NOMO-1 treated with DMSO at 0.1 percent for 48 hours (cell line): ENCODE data around the gene MRPS27.

Experiments used
- DNase-seq: peaks from one replicate; lab custom pipeline; 2025; ENCODE audit not compliant: unreplicated experiment; lab: John Stamatoyannopoulos, UW

MRPS27 gene

GRCh38 chr5:72319976-72320752, at the start of gene MRPS27, which contains the start of gene PTCD2:
Gene MRPS27, minus strand, starts transcription at chr5:72320240. Its CDS starts 19 bp downstream, at chr5:72320221.
Gene PTCD2, plus strand, starts transcription at chr5:72320373. Its CDS starts 10 bp downstream, at chr5:72320383.
- DNase-seq = peak; percentile 99

- DNase-seq = peak; percentile 24
Observed at GRCh38 chr5:72369711-72370110, 49.7 kb upstream of the MRPS27 start.

DNA sequence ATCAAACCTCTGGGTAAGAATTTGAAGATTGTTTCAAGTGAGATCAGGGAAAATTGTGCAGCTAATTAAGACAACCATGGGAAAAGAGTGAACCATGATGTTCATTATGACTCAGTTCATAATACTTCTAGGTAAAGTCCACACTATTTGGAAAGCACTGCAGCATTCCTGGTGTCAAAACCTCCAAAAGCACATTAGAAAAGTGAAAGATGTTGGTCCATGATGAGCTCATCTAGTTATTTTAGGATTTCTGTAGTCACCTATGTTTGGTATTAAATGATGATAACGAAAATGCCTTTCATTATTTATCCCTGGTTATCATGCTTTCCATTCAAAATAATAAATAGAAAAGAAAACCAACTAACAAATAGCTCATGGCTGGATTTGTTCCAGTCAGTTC, 49.3 kb upstream of the MRPS27 start:
- no peak for DNase-seq

DNA sequence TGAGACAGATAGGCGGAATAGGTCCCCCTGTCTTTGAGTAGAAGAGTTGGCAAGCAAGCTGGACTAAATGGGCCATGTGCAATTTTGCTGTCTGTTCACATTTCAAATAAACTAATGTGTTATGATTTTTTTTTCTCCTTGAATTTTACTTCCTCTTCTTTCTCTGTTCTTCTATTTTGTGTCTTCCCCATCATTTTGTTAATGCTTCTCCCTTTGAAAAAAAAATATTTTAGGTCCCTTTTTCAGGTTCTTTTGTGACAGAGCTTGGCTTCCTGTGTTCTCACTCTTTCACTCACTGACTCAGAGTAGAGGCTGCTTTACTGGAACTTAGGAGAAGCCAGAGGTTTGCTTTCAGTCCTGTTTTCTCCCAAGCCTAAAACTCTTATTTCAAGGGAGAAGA, 48.2 kb upstream of the MRPS27 start:
- DNase-seq = peak; percentile 65

GRCh38 chr5:72366324-72366976, 46.4 kb upstream of the MRPS27 start:
- DNase-seq = peak; percentile 87

- DNase-seq = no peak
Observed at GRCh38 chr5:72364951-72365350, 44.9 kb upstream of the MRPS27 start.

DNA sequence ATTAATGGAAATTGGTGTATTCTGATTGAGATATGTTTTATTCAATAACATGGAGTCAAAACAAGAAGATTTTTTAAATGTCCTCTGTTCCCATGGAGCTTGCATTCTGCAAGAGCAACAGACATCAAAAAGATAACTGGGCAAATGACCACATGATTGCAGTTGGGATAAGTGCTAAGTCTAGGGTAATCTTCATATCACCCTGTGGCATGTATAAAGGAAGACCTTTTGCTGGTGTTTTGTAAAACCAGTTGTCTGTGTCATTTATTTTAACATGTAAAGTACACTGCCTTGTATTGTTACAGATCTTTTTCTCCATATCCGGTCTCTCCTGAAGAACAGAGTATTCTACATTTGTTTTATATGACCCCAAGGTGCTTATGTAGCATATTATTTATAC, 44.1 kb upstream of the MRPS27 start:
- DNase-seq = no peak

GRCh38 chr5:72363166-72363802, 43.2 kb upstream of the MRPS27 start:
- no peak for DNase-seq

- no peak for DNase-seq
Observed at GRCh38 chr5:72359886-72360285, 39.8 kb upstream of the MRPS27 start.

- DNase-seq = no peak
Observed at GRCh38 chr5:72358925-72359324, 38.9 kb upstream of the MRPS27 start.

GRCh38 chr5:72356361-72356760, 36.3 kb upstream of the MRPS27 start:
- DNase-seq = no peak

- no peak for DNase-seq
Observed at GRCh38 chr5:72355706-72356299, 35.8 kb upstream of the MRPS27 start.

- DNase-seq = no peak
Observed at GRCh38 chr5:72353046-72353445, 33.0 kb upstream of the MRPS27 start.

DNA sequence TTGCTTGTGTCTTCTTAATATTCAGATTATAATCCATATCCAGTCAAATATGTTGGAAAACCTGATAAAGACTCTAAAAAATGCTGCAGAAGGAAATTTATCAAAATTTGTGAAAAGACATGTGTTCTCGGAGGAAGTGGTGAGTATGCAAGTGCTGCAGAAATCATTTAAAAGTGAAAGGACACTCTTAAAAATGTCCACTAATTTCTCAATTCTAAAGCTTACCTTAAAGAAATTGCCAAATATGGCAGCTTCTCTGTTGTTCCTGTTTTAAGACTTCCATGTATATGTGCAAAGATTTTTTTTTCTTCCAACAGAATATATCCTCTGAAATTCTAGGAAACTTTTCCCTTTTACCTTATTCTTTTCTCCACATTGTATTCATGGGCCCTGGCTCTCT, 32.6 kb upstream of the MRPS27 start:
- peak; percentile 52 for DNase-seq

DNA sequence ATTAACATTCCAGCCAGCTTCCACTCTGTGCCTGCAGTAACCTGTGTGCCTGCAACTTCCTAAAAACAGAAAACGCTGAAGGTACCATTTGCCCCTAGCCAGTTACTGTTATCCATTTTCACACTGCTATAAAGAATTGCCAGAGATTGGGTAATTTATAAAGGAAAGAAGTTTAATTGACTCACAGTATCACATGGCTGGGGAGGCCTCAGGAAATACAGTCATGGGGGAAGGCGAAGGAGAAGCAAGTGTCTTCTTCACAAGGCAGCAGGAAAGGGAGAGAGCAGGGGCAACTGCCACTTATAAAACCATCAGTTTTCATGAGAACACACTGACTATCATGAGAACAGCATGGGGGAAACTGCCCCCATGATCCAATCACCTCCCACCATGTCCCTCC, 31.3 kb upstream of the MRPS27 start:
- no peak for DNase-seq

DNA sequence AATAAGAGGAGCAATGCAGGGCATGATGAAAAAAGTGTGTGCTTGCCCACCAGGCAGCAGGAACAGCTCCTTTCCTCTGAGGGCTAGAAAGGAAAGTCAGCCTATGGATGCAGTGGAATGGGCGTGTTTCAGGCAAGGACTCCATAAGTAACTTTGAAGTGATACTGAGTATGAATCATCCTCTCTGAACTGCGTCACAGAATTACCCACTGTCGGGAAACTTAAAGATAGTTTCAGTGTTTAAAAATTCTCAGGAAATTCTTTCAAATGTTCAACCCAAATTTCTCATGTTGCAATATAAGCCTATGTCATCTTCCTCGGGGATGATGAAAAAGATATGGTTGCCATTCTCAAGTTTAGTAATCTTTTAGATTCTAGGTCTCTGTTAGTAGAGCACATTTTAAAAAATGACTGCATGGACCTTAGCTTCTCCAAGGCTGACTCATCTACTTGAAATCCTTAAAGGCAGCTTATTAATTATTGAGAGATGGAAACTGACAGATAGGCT, 27.8 kb upstream of the MRPS27 start:
- DNase-seq = no peak

DNA sequence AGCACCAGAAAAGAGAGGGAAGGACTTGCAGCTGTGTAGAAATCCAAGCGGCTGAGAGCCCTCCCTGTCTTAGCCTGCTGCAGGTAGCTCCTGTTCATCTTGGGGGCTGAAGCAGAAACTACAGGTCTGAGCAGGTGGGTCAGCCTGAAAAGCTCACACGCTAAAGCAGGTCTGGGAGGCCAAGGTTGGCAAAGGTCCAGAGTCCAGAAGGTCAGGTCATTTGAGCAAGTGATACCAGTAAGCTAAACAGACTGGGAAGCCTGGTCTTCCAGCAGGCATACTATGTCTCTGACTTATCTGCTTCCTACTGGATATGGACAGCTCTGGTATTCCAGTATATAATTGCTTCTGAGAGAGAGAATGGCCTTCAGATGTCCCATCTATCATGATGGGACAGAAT, 26.4 kb upstream of the MRPS27 start:
- DNase-seq = no peak

GRCh38 chr5:72338689-72339209, 18.7 kb upstream of the MRPS27 start:
- no peak for DNase-seq

DNA sequence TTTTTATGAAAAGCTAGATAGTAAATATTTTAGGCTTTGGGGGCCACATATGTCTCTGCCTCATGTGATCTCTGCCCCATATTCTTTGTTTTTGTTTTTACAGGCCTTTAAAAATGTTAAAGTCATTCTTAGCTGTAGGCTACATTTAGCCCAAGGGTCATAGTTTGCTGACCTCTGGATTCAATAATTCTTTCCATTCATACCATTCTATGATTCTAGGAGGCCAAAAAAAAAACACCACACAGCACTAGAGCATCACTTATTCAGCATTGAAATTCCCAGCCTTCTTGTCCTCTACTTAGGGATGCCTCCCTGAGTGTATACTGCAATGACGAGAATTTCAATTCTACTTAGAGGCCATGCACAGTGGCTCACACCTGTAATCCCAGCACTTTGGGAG, 17.1 kb upstream of the MRPS27 start:
- no peak for DNase-seq

DNA sequence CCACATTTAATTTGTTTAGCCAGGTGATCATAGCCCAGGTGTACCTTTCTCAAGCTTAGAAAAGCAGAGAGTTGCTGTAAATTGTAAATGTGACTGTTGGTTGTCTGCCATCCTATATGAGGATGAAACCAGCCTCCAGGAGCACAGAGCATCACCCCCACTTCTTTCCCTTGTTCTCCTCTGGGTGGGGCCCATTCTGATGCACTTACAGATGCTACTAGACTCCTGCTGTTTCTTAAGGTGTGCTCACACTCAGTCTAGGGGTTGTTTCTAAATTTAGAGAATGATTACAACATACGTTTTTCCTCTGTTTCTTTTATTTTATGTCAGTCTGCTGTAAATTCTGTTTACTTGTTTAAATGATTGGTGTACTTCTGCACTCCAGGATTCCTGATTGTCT, 10.7 kb upstream of the MRPS27 start:
- DNase-seq = no peak

- DNase-seq = no peak
Observed at GRCh38 chr5:72328172-72328571, 8.1 kb upstream of the MRPS27 start.
